IMR-90 (cell line): Measurements from ENCODE around the gene IL1R2. TPM values are rescaled to one million over a fixed set of nuclear protein-coding genes. Genes with fewer than 3 reads are reported as not detected.

Experiments used
- ATAC-seq: fragments of 200-7000 bp; cut with Tn5 transposase; 2 replicates; pipeline ENCODE4 v1.9.1; 2020; ENCODE audit warnings: low read depth, mild to moderate bottlenecking, moderate library complexity
- BruUV-seq: library from RNA; stranded (reverse); fragments of 400-500 nt; replicated peaks from 2 replicates; lab custom pipeline; 2021; lab: Mats Ljungman, UMichigan
- CTCF ChIA-PET: fragments of 300-600 bp; formaldehyde crosslinking; extraction: SDS; loops from one replicate; lab custom pipeline; 2021; ENCODE audit warnings: antibody characterized with exemption; lab: Yijun Ruan, JAX
- POLR2A ChIA-PET: fragments of 300-600 bp; sonication (Branson Sonifier 250); formaldehyde crosslinking; loops from one replicate; lab custom pipeline; 2022; ENCODE audit warnings: antibody characterized with exemption; ENCODE audit not compliant: unreplicated experiment; lab: Charles Lee
- DNase-seq: peaks from one replicate; pipeline ENCODE4 v3.0.0; 2013
- H2AFZ ChIP-seq: replicated peaks from 2 replicates; pipeline ENCODE3; 2013; ENCODE audit warnings: low read length, mild to moderate bottlenecking; ENCODE audit not compliant: poor library complexity
- H2AK5ac ChIP-seq: 2 replicates; pipeline ENCODE4 v1.6.1; 2013; ENCODE audit warnings: low read depth, low read length, inconsistent platforms
- H2AK9ac ChIP-seq: replicated peaks from 2 replicates; pipeline ENCODE3; 2013; ENCODE audit warnings: mild to moderate bottlenecking, low read depth, low read length, moderate library complexity; ENCODE audit not compliant: poor library complexity
- H2BK120ac ChIP-seq: 2 replicates; pipeline ENCODE4 v1.6.1; 2013; ENCODE audit warnings: low read depth, low read length, inconsistent platforms
- H2BK15ac ChIP-seq: 3 replicates; pipeline ENCODE4 v1.6.1; 2013; ENCODE audit warnings: low read depth, low read length, inconsistent platforms
- H2BK20ac ChIP-seq: 2 replicates; pipeline ENCODE4 v1.6.1; 2013; ENCODE audit warnings: low read depth, mild to moderate bottlenecking, inconsistent platforms, low read length, moderate library complexity
- H2BK5ac ChIP-seq: 2 replicates; pipeline ENCODE4 v1.6.1; 2013; ENCODE audit warnings: mild to moderate bottlenecking, low read depth, low read length, inconsistent platforms; ENCODE audit not compliant: poor library complexity, severe bottlenecking
- H3K14ac ChIP-seq: replicated peaks from 2 replicates; pipeline ENCODE4 v1.6.1; 2013; ENCODE audit warnings: low read depth, low read length, inconsistent platforms
- H3K18ac ChIP-seq: 2 replicates; pipeline ENCODE4 v1.6.1; 2013; ENCODE audit warnings: low read depth, low read length, control low read depth
- H3K23ac ChIP-seq: 2 replicates; pipeline ENCODE4 v1.6.1; 2013; ENCODE audit warnings: low read depth, low read length, inconsistent platforms
- H3K27ac ChIP-seq: 2 replicates; pipeline ENCODE4 v1.5.1; 2013; ENCODE audit warnings: mild to moderate bottlenecking, control low read depth, low read length; ENCODE audit not compliant: insufficient read depth
- H3K27me3 ChIP-seq: 2 replicates; pipeline ENCODE4 v1.6.1; 2013; ENCODE audit warnings: low read length; ENCODE audit not compliant: control insufficient read depth, insufficient read depth
- H3K36me3 ChIP-seq: 2 replicates; pipeline ENCODE4 v1.6.1; 2013; ENCODE audit warnings: low read length, mixed read lengths; ENCODE audit not compliant: control insufficient read depth, insufficient read depth
- H3K4ac ChIP-seq: 2 replicates; pipeline ENCODE4 v1.6.1; 2013; ENCODE audit warnings: low read depth, low read length, inconsistent platforms
- H3K4me1 ChIP-seq: 2 replicates; pipeline ENCODE4 v1.6.1; 2013; ENCODE audit warnings: low read length, mixed read lengths; ENCODE audit not compliant: control insufficient read depth, insufficient read depth
- H3K4me2 ChIP-seq: 2 replicates; pipeline ENCODE4 v1.6.1; 2013; ENCODE audit warnings: low read depth, mild to moderate bottlenecking, control low read depth, low read length, moderate library complexity
- H3K4me3 ChIP-seq: 2 replicates; pipeline ENCODE4 v1.5.1; 2013; ENCODE audit warnings: low read depth, mild to moderate bottlenecking, control low read depth, low read length, moderate library complexity; ENCODE audit not compliant: insufficient read depth
- H3K56ac ChIP-seq: 2 replicates; pipeline ENCODE4 v1.6.1; 2013; ENCODE audit warnings: low read length, inconsistent platforms; ENCODE audit not compliant: insufficient read depth; ENCODE audit errors: extremely low read depth
- H3K79me1 ChIP-seq, 2 experiments: 2 replicates each; pipeline ENCODE4 v1.6.1; 2013; ENCODE audit warnings: low read length in 2 of 2, inconsistent platforms in 1 of 2, low read depth in 1 of 2
- H3K9ac ChIP-seq: 2 replicates; pipeline ENCODE4 v1.6.1; 2013; ENCODE audit warnings: low read depth, low read length, control low read depth
- H3K9me1 ChIP-seq: 2 replicates; pipeline ENCODE4 v1.6.1; 2013; ENCODE audit warnings: low read length, inconsistent platforms; ENCODE audit not compliant: insufficient read depth
- H3K9me3 ChIP-seq: 2 replicates; pipeline ENCODE4 v1.6.1; 2013; ENCODE audit warnings: low read length; ENCODE audit not compliant: control insufficient read depth, insufficient read depth
- H4K20me1 ChIP-seq: 2 replicates; pipeline ENCODE4 v1.6.1; 2013; ENCODE audit warnings: low read length, inconsistent platforms; ENCODE audit not compliant: insufficient read depth
- H4K5ac ChIP-seq: 2 replicates; pipeline ENCODE4 v1.6.1; 2013; ENCODE audit warnings: mild to moderate bottlenecking, low read depth, low read length, control low read depth
- H4K8ac ChIP-seq, 2 experiments: 2 replicates each; pipeline ENCODE4 v1.6.1; 2013; ENCODE audit warnings: low read depth in 2 of 2, low read length in 2 of 2, control low read depth in 1 of 2, inconsistent platforms in 1 of 2
- H4K91ac ChIP-seq: 2 replicates; pipeline ENCODE4 v1.6.1; 2013; ENCODE audit warnings: low read depth, low read length, inconsistent platforms; ENCODE audit not compliant: insufficient read depth
- BHLHE40 ChIP-seq: fragments of 150-350 bp; IDR thresholded peaks from 2 replicates; pipeline ENCODE4 v1.6.1; 2016; ENCODE audit warnings: mild to moderate bottlenecking, low read depth, low read length
- CEBPB ChIP-seq: IDR thresholded peaks from 2 replicates; pipeline ENCODE4 v1.6.1; 2012; ENCODE audit warnings: low read depth, low read length, improper control_type of control experiment
- CHD1 ChIP-seq: IDR thresholded peaks from 2 replicates; pipeline ENCODE4 v1.6.1; 2012; ENCODE audit warnings: low read depth, low read length, improper control_type of control experiment
- FOS ChIP-seq: fragments of 150-350 bp; IDR thresholded peaks from 2 replicates; pipeline ENCODE4 v1.6.1; 2016; ENCODE audit warnings: low read depth, low read length
- MAFK ChIP-seq: IDR thresholded peaks from 2 replicates; pipeline ENCODE4 v1.6.1; 2012; ENCODE audit warnings: low read depth, low read length, improper control_type of control experiment
- MAZ ChIP-seq: IDR thresholded peaks from 2 replicates; pipeline ENCODE4 v1.6.1; 2012; ENCODE audit warnings: low read depth, mild to moderate bottlenecking, low read length, improper control_type of control experiment, moderate library complexity, borderline replicate concordance
- MXI1 ChIP-seq: IDR thresholded peaks from 2 replicates; pipeline ENCODE4 v1.6.1; 2012; ENCODE audit warnings: low read depth, mild to moderate bottlenecking, low read length, moderate library complexity, borderline replicate concordance
- NFE2L2 ChIP-seq: fragments of 150-350 bp; IDR thresholded peaks from 2 replicates; pipeline ENCODE4 v1.6.1; 2016; ENCODE audit warnings: low read depth, mild to moderate bottlenecking, low read length
- POLR2A ChIP-seq: IDR thresholded peaks from 2 replicates; pipeline ENCODE4 v1.6.1; 2012; ENCODE audit warnings: mild to moderate bottlenecking, low read depth, low read length
- RAD21 ChIP-seq: IDR thresholded peaks from 2 replicates; pipeline ENCODE4 v1.6.1; 2012; ENCODE audit warnings: low read length, improper control_type of control experiment
- RCOR1 ChIP-seq: IDR thresholded peaks from 2 replicates; pipeline ENCODE4 v1.6.1; 2012; ENCODE audit warnings: mild to moderate bottlenecking, low read length, improper control_type of control experiment; ENCODE audit not compliant: insufficient replicate concordance
- RFX5 ChIP-seq: IDR thresholded peaks from 2 replicates; pipeline ENCODE4 v1.8.0; 2012; ENCODE audit warnings: low read depth, mild to moderate bottlenecking, low read length, moderate library complexity
- SMC3 ChIP-seq: fragments of 150-350 bp; IDR thresholded peaks from 2 replicates; pipeline ENCODE4 v1.6.1; 2016; ENCODE audit warnings: low read depth, mild to moderate bottlenecking, antibody characterized with exemption, low read length, moderate library complexity
- WGBS, 2 experiments: methylation state at CpG; one replicate each; pipeline versions ENCODE4 v1.1.5 to v1.1.7; 2013; ENCODE audit warnings: missing lambda C conversion rate in 2 of 2; ENCODE audit not compliant: insufficient read length in 1 of 2; ENCODE audit errors: extremely low coverage in 2 of 2; 5-methylcytosine and 5-hydroxymethylcytosine counted together
- dilution Hi-C: fragments of 300-500 bp; cut with HindIII; formaldehyde crosslinking; loops from one replicate; pipeline ENCODE4 v1.14.3; 2018; ENCODE audit warnings: low sequenced_read_pairs; ENCODE audit not compliant: unreplicated experiment
- in situ Hi-C: fragments of 300-500 bp; cut with MboI; formaldehyde crosslinking; loops from 3 replicates; pipeline ENCODE4 v1.14.3; 2019; ENCODE audit warnings: low sequenced_read_pairs, inconsistent platforms, mixed read lengths
- intact Hi-C: fragments of 100-400 bp; cut with micrococcal nuclease; formaldehyde crosslinking; loops from 2 replicates; pipeline ENCODE4 v1.10.0; 2022
- polyA plus RNA-seq, 3 experiments: library from polyadenylated mRNA; depleted of rRNA; stranded (reverse); fragments of >200 nt; gene quantifications; 2 replicates each; pipeline ENCODE4 v1.2.3, GENCODE V29; 2012; ENCODE audit warnings: low replicate concordance in 1 of 3
- total RNA-seq: library from RNA; depleted of rRNA; stranded (reverse); fragments of >200 nt; gene quantifications from 2 replicates; pipeline ENCODE4 v1.2.3, GENCODE V29; 2012
- TF ChIP-seq, protein P1 (sequence below): conservative IDR thresholded peaks from 2 replicates; pipeline ENCODE4 v1.5.1; 2012; ENCODE audit warnings: mild to moderate bottlenecking, low read depth, low read length, improper control_type of control experiment
- TF ChIP-seq, protein P2 (sequence below): fragments of 150-350 bp; IDR thresholded peaks from 2 replicates; pipeline ENCODE4 v1.6.1; 2016; ENCODE audit warnings: low read depth, mild to moderate bottlenecking, low read length, moderate library complexity, borderline replicate concordance
- TF ChIP-seq, protein P3 (sequence below): fragments of 150-350 bp; IDR thresholded peaks from 2 replicates; pipeline ENCODE4 v1.6.1; 2017; ENCODE audit warnings: mild to moderate bottlenecking, antibody characterized with exemption, low read length, low read depth

IL1R2 gene
- total and polyA plus RNA-seq, 2 of the 4 experiments (the other 2 are of a cell fraction): not detected

DNA sequence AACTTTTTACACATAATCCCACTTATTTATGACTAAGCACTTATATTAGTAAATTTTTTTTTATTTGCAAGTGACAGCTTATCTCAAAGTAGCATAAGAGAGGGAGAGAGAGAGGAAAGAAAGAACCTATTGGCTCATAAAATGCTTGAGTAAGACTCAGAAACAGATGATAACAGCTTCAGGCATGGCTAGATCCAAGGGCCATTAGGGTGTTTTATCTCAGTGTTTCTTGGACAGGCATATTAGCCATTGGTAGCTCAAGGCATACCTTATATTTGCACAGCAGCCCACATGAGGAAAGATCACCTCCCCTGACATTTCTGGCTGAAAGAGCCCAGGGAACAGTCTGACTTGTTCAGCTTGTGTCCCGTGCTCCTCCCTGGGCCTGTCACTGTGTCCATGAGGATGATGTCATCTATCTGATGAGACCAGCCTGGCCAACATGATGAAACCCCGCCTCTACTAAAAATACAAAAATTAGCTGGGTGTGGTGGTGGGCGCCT lies 64.4 kb downstream of the IL1R2 start:
- Histone ChIP-seq H3K27me3 (no peaks in the 10 kb centered on the region), H3K4me2 (no peak overlapping the region), H3K56ac (no peak overlapping the region), H3K27ac (peak overlapping the region; percentile 10; the same call in 1 of the 2 replicates), H3K18ac (no peak overlapping the region; the same call in 1 of the 2 replicates), H3K36me3 (no peaks in the 10 kb centered on the region), H4K8ac (peak overlapping the region in 1 of 2 experiments; percentile 12; a peak in 1 of 4 replicates), H2AFZ (no peak overlapping the region), H3K14ac (peak overlapping the region; percentile 55; the same call in 1 of the 2 replicates), H2AK9ac (no peak overlapping the region), H4K91ac (no peak overlapping the region), H2BK5ac (no peak overlapping the region), H3K4me1 (peaks cover 6% of the 10 kb centered on the region), H2AK5ac (peak overlapping the region; percentile 91), H3K4ac (peak overlapping the region; percentile 78), H3K9ac (no peak overlapping the region), H2BK20ac (peak overlapping the region; percentile 80), H2BK15ac (peak overlapping the region; percentile 19; the same call in 1 of the 3 replicates), H3K4me3 (no peak overlapping the region), H3K9me3 (no peaks in the 10 kb centered on the region), H3K23ac (no peak overlapping the region), H4K20me1 (no peaks in the 10 kb centered on the region), H4K5ac (peak overlapping the region; percentile 1; the same call in 1 of the 2 replicates), H3K79me1 (no peaks in the 10 kb centered on the region), H2BK120ac (peak overlapping the region; percentile 68), H3K9me1 (peaks cover 5% of the 10 kb centered on the region)
- ChIA-PET CTCF (interaction anchor here (1.2 to 1.5 kb wide), 2 partner anchors 22 to 86 kb away, joined by 3 read pairs; no protein-coding TSS in a partner anchor), POLR2A (interaction anchor here (0.6 kb wide), 1 partner anchor 62 kb away, joined by 3 read pairs; no protein-coding TSS in a partner anchor)
- dilution Hi-C loops (no loop called here), in situ Hi-C loops (no loop called here), intact Hi-C loops (no loop called here)
- WGBS, 2 experiments: no CpG with 5 or more reads among the region's 3 CpGs
- DNase-seq: no peak
- no TSS peak for BruUV-seq
- TF ChIP-seq SMC3: no peak
- TF ChIP-seq FOS: no peak
- no peak for TF ChIP-seq CHD1
- TF ChIP-seq, protein P1, sequence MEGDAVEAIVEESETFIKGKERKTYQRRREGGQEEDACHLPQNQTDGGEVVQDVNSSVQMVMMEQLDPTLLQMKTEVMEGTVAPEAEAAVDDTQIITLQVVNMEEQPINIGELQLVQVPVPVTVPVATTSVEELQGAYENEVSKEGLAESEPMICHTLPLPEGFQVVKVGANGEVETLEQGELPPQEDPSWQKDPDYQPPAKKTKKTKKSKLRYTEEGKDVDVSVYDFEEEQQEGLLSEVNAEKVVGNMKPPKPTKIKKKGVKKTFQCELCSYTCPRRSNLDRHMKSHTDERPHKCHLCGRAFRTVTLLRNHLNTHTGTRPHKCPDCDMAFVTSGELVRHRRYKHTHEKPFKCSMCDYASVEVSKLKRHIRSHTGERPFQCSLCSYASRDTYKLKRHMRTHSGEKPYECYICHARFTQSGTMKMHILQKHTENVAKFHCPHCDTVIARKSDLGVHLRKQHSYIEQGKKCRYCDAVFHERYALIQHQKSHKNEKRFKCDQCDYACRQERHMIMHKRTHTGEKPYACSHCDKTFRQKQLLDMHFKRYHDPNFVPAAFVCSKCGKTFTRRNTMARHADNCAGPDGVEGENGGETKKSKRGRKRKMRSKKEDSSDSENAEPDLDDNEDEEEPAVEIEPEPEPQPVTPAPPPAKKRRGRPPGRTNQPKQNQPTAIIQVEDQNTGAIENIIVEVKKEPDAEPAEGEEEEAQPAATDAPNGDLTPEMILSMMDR: no peak
- TF ChIP-seq BHLHE40: no peak
- no peak for TF ChIP-seq MAZ
- TF ChIP-seq RFX5: no peak
- TF ChIP-seq MAFK: no peak
- TF ChIP-seq, protein P2, sequence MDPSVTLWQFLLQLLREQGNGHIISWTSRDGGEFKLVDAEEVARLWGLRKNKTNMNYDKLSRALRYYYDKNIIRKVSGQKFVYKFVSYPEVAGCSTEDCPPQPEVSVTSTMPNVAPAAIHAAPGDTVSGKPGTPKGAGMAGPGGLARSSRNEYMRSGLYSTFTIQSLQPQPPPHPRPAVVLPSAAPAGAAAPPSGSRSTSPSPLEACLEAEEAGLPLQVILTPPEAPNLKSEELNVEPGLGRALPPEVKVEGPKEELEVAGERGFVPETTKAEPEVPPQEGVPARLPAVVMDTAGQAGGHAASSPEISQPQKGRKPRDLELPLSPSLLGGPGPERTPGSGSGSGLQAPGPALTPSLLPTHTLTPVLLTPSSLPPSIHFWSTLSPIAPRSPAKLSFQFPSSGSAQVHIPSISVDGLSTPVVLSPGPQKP: no peak
- no peak for TF ChIP-seq NFE2L2
- no peak for TF ChIP-seq CEBPB
- TF ChIP-seq POLR2A: no peak
- no peak for TF ChIP-seq MXI1
- TF ChIP-seq, protein P3, sequence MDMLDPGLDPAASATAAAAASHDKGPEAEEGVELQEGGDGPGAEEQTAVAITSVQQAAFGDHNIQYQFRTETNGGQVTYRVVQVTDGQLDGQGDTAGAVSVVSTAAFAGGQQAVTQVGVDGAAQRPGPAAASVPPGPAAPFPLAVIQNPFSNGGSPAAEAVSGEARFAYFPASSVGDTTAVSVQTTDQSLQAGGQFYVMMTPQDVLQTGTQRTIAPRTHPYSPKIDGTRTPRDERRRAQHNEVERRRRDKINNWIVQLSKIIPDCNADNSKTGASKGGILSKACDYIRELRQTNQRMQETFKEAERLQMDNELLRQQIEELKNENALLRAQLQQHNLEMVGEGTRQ: no peak
- no peak for TF ChIP-seq RCOR1
- TF ChIP-seq RAD21: no peak
- ATAC-seq: no peak
